GM18526 (cell line): ENCODE results near the gene ZNF598.

ENCODE experiments used
- POLR2A ChIP-seq: IDR thresholded peaks from 3 replicates; pipeline ENCODE4 v1.6.1; 2011; ENCODE audit not compliant: insufficient read length; ENCODE audit errors: extremely low read depth

Gene ZNF598

DNA sequence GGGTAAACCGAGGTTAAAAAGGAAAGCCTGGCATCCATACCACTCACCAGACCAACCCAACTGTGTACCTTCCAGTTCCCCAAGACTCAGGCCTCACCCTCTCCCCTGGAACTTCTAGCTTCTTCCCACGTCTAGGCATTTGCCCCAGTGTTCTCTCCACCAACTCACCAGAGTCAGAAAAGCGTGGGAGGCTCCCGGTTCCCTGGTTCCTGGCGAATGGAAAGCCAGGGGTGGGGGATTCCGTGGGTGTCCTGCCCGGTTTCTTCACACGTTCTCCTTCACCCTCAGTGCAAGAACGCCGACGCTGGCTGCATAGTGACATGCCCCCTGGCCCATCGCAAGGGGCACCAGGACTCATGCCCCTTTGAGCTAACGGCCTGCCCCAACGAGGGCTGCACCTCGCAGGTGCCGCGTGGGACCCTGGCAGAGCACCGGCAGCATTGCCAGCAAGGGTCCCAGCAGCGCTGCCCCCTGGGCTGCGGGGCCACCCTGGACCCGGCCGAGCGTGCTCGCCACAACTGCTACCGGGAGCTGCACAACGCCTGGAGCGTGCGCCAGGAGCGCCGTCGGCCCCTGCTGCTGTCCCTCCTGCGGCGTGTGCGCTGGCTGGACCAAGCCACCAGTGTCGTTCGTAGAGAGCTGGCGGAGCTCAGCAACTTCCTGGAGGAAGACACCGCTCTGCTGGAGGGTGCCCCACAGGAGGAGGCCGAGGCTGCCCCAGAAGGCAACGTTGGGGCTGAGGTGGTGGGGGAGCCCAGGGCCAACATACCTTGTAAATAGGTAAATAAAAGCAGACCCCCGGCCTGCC, 41.3 kb downstream of the ZNF598 start:
- no peak for TF ChIP-seq POLR2A

DNA sequence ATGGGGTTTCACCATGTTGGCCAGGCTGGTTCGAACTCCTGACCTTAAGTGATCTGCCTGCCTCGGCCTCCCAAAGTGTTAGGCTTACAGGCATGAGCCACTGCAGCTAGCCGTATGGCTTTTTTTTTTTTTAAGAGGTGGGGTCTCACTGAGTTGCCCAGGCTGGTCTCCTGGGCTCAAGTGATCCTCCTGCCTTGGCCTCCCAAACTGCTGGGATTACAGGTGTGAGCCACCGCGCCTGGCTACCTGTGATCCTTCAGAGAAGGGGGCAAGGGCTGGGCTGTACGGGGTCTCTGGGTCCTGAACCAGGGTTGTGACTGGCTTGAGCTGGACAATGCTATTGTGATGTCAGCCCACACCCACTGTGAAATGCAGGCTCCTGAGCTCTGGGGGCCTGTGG, 43.2 kb downstream of the ZNF598 start, which contains the start of gene RNF151:
Gene RNF151, plus strand, starts transcription at position 397 of the 400 bp plus-strand sequence. CDS start 26 bp downstream, outside the sequence.
- no peak for TF ChIP-seq POLR2A

DNA sequence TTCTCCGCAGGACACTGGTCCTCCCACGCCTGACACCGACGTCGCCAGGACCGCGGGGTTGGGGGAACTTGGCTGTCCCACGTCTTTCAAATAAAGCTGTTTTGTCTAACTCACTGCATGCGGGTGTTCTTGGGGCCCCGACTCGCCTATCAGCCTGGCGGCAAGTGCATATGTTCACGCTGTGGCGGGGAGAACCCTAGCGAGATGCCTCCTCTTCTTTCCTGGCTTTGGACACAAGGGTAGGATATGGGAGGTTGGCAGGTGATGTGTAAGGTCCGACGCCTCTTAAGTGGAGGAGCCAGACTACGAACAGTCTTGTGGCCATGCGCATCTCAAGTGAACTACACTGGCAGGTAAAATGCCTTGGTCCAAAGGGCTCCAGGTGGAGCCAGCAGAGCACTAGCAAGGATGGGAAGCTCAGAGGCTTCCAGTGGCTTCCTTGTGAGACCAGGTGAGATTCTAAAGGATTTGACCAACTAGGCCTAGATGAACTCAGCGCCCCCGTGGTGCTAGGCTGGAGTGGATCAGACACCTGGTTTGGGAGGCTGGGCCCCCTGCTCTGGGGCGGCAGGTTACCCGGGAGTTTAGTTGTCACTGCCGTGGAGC, 44.1 kb downstream of the ZNF598 start:
- TF ChIP-seq POLR2A = no peak

DNA sequence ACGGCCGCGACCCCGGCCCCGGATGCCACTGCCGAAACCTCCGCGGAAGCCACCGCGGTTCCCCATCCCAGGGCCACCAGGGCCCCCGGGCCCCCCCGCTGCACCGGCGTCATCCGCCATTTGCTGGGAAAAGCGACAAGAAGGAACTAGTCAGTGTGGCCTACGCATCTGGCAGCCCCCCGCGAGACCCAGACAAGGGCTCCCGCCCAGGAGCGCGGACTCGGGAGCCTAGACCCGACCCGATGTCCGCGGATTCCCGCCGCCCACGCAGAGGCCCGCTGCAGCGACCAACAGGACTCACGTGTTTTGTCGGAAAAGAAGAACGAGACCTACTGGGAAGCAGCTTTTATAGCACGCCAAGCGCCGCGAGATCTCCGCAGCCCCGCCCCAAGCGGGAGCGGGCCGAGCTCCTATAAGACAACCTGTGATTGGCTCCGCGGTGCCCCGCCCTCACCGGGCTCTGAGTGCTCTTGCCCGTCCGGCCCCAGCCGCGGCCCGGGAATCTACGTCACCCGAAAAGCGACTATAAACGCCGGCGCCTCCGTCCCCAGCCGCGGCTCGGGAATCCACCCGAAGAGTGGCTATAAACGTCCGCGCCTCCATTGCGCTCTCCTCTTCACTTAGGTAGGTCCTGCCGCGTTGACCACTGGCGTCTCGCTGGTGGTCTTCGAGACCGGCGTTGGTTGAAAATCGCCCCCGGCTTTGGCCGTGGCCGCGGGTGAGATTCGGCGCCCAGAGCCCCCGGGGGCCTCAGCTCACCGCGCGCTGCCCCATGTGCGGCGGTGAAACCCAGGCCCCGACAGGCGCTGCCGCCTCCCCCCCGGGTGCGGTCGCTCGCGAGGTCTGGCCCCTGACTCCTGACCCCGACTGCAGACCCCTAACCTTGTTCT, 44.9 kb downstream of the ZNF598 start, which contains the start of gene RPS2:
Gene RPS2, minus strand, starts transcription at position 321 of the 890 bp plus-strand sequence. Its CDS starts 201 bp downstream, at position 120.
- peak; percentile 100 for TF ChIP-seq POLR2A

DNA sequence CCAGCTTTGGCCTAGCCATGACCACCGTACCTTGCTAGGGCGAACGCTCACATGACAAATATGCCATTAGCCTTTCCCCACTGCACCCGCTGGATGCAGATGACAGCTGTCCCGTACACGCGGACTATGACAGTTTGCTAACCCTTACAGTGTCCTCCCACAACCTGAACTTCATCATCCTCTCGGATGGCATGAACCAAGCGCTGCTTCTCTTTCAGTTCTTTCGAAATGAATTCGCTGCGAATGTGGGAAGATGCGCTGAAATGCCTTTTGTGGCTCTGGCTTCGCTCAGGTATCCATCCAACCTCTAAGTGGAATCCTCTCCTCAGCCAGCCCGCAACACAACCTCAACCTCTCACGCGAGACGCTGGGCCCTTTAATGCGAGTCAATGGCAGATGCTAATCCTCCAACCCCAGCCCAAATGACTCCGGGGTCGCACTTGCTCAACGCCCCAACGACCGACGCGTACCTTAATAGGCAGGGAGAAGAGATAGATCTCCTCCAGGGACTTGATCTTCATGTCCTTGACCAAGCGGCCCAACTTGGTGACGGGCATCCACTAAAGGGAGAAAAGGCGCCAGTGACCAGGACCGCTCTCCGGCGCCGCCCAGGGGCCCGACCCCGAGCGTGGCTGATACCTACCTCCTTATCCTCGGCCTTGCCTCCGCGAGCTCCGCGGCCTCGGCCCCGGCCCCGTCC, 45.7 kb downstream of the ZNF598 start:
- TF ChIP-seq POLR2A = peak; percentile 25

DNA sequence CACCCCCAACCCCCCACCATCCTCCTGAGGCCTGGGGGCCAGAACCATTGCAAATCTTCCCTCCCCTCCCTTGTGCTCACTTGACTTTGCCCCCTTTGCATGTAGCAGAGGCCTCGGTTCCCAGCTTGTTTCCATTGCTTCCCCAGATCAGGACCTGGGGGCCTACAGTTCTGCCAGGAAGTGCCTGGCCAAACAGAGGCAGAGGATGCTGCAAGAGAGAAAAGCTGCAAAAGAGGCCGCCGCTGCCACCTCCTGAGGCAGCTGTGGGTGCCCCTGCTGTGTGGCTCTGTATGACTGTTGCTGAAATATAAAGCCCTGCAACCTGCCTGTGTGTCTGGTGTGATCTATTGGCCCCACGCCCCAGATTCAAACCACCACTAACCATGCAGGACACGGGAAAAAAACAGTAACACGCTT, 48.0 kb downstream of the ZNF598 start:
- TF ChIP-seq POLR2A = no peak

DNA sequence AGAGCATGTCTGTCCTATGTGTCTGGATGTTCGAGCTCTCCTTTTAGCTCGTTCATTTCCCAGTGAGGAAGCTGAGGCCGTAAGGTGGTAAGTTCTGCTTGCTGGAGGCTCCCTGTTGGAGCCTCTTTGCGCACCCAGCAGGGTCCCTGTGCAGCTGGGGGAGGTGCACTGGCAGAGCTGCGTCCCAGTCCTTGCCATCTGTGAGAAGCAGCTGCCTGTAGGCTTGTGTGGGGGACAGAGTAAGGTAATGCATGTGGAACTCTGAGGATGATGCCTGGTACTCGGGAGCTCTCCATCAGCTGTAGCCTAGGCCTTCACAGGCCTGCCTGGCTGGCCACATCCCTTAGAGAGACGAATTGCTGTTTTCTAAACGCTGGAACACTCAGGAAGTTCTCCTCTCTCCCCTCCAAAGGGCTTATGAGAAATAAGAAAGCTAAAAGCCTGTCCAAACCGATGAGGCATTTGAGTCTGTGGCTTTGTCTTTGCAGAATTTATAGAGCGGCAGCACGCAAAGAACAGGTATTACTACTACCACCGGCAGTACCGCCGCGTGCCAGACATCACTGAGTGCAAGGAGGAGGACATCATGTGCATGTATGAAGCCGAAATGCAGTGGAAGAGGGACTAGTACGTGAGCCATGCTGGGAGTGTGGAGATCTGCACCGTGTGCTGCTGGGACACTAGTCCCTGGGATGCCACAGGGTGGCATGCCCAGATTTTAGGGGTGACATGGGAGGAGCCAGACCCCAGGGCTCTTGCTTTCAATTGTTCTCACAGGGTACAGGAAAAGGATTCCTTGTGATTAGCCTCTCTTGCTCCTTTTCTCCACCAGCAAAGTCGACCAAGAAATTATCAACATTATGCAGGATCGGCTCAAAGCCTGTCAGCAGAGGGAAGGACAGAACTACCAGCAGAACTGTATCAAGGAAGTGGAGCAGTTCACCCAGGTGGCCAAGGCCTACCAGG, 48.7 kb downstream of the ZNF598 start:
- peak; percentile 61 for TF ChIP-seq POLR2A

DNA sequence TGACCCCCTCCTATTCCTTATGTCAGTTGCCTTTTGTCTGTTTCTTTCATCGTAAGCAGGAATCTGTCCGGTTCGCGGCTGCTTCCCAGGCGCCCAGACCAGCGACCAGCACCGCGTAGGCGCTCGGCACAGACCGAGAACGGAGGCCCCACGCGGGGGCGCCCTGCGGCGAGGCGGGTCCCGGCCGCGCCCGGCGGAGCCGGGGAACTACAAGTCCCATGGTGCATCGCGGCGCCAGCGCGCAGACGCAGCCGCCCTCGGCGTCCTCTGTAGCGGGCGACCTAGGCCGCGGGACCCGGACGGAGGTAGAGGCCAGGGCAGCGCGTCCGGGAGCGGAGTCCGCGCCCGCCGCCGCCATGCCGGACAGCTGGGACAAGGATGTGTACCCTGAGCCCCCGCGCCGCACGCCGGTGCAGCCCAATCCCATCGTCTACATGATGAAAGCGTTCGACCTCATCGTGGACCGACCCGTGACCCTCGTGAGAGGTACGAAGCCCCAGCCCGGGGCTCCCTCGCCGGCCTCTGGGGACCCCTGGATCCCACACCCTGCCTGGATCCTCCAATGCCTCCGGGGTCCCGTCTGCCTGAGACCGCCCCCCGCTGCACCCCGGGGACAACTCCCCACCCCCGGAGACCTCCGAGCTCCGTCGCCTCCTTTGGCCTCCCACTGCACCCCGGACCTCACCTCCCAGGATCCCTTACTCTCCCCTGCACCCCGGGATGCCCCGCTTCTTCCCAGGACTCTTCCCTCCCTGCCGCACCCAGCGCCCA, 50.2 kb downstream of the ZNF598 start, which contains the start of gene NDUFB10:
Gene NDUFB10, plus strand, starts transcription at position 270 of the 771 bp plus-strand sequence. Its CDS starts 87 bp downstream, at position 357.
- TF ChIP-seq POLR2A = peak; percentile 81

DNA sequence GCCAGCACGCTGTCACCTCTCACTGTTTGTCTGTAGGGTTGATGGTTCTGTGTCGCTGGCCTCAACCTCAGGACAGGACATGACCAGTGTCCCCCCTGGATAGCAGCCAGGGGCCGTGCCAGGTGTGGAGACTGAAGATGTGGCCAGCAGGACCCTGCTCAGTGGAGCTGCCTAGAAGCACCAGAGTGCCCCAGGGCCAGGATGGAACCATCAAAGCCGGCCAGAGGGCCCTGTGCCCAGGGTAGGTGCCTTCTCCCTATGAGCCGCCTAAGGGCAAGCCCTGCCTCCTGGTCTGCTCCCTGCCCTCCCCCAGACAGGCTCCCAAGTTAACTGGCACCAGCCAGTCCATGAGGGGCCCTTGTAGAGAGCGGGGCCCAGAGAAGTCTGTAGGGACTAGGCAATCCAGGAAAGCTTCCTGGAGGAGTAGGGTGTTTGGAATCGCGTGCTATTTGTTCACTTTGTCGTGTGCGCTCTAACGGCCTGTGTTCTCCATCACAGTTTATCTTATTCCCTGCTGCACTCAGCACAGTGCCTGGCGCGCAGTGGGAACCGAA, 50.8 kb downstream of the ZNF598 start:
- no peak for TF ChIP-seq POLR2A

DNA sequence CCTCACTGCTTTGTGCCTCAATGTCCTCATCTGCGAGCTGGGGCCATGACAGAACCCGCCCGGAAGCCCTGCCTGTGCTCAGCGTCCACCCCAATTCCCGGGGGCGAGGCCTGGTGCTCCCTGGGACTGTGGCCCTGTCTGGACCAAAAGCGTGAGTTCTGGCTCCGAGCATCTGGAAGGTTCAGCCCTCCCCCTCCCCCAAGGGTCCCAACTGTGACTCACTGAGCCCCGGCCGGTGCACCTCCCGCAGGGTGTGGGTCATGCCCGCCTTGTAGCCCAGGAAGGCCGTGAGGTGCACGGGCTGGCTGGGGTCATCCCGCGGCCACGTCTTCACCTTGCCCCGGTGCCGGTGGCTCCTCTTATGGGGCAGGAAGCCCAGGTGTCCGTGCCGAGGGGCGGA, 55.9 kb downstream of the ZNF598 start:
- no peak for TF ChIP-seq POLR2A

DNA sequence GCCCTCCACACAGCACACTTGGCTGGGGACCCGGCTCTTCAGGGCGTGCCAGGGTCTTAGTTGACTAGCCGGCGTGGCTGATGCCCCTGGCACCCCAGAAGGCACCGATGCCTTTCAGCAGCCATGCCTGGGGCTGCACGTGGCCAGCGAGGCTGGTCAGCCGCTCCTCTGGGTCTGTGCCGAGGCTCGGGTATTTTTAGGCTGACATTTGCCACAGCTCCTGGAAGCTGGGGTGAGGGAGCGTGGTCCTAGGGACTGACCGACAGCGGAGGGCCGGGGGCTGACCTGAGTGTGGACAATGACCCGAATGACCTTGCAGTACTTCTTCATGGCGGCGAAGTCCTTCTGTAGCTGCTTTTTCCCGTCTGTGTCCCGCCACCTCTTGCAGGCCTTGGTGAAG, 59.1 kb downstream of the ZNF598 start:
- no peak for TF ChIP-seq POLR2A

DNA sequence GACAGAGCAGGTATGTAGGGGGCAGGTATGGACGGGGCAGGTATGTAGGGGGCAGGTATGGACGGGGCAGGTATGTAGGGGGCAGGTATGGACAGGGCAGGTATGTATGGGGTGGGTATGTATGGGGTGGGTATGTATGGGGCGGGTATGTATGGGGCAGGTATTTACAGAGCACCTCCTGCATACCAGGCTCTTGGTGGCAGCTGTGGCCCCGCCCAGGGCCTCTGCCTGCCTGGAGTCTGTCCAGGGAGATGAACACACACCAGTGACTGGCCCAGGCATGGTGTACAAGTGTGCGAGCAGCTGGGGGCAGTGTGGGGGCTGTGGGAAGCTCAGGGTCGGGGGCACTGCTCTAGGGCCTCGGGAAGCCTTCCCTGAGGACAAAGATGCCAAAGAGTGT, 59.6 kb downstream of the ZNF598 start:
- TF ChIP-seq POLR2A = no peak
